HepG2 (cell line): Measurements from ENCODE around the gene GLI3. TPM values are rescaled to one million over a fixed set of nuclear protein-coding genes. Genes with fewer than 3 reads are reported as not detected.

Experiments
- CBFB ChIP-seq: sonication (generic); formaldehyde crosslinking; IDR thresholded peaks from 2 replicates; pipeline ENCODE4 v1.4.0; 2020; ENCODE audit warnings: missing genetic modification reagents
- FOXP1 ChIP-seq, 2 experiments: fragments of 450-650 bp in 1 of 2; IDR thresholded peaks; 2 replicates each; pipeline ENCODE4 v1.6.1; 2017 to 2018; ENCODE audit warnings: antibody characterized with exemption in 1 of 2
- HNF4A ChIP-seq: sonication (generic); formaldehyde crosslinking; IDR thresholded peaks from 2 replicates; pipeline ENCODE4 v1.4.0; 2020; ENCODE audit warnings: missing genetic modification reagents
- PITX1 ChIP-seq: sonication (generic); formaldehyde crosslinking; IDR thresholded peaks from 2 replicates; pipeline ENCODE4 v1.5.1; 2020; ENCODE audit warnings: mild to moderate bottlenecking, missing genetic modification reagents
- SOX13 ChIP-seq, 3 experiments: fragments of 450-650 bp in 1 of 3; sonication (generic) in 1 of 3; formaldehyde crosslinking in 1 of 3; IDR thresholded peaks in 2 of 3; conservative IDR thresholded peaks in 1 of 3; 2 replicates each; pipeline versions ENCODE4 v1.5.0 to v1.6.1; 2016 to 2020; ENCODE audit warnings: antibody characterized with exemption in 1 of 3, mild to moderate bottlenecking in 1 of 3, missing compliant biosample characterization in 1 of 3, missing genetic modification reagents in 1 of 3, moderate library complexity in 1 of 3
- TBX3 ChIP-seq: fragments of 450-650 bp; IDR thresholded peaks from 2 replicates; pipeline ENCODE4 v1.6.1; 2017; ENCODE audit warnings: antibody characterized with exemption, mild to moderate bottlenecking, inconsistent platforms, borderline replicate concordance
- ZNF143 ChIP-seq: sonication (generic); formaldehyde crosslinking; IDR thresholded peaks from 2 replicates; pipeline ENCODE4 v1.4.0; 2020; ENCODE audit warnings: missing genetic modification reagents
- ZNF20 ChIP-seq: sonication (generic); formaldehyde crosslinking; IDR thresholded peaks from 2 replicates; pipeline ENCODE4 v1.4.0; 2020; ENCODE audit warnings: mild to moderate bottlenecking, moderate library complexity, missing genetic modification reagents
- polyA plus RNA-seq, 8 experiments: library from polyadenylated mRNA; depleted of rRNA in 3 of 8; stranded (reverse) in 7 of 8; unstranded in 1 of 8; fragments of >200 nt; fragmentation: Illumina TruSeq in 4 of 8; extraction: Trizol in 4 of 8; gene quantifications; 2 replicates each; pipeline versions ENCODE4 v1.2.1 to v1.2.3, GENCODE V29; 2011 to 2016; ENCODE audit warnings: low read depth in 4 of 8, missing spikeins in 1 of 8, mixed read lengths in 1 of 8; ENCODE audit not compliant: insufficient read depth in 1 of 8
- total RNA-seq, 5 experiments: library from RNA; depleted of rRNA; stranded (reverse); fragments of >200 nt; fragmentation: Illumina TruSeq; extraction: Trizol; gene quantifications; 2 replicates each; pipeline ENCODE4 v1.2.3, GENCODE V29; 2016; ENCODE audit warnings: low read depth in 1 of 5
- TF ChIP-seq, protein P1 (sequence below), 2 experiments: sonication (generic) in 1 of 2; formaldehyde crosslinking in 1 of 2; IDR thresholded peaks; 2 replicates each; pipeline versions ENCODE4 v1.4.0 to v1.6.1; 2018 to 2020; ENCODE audit warnings: missing genetic modification reagents in 2 of 2, borderline replicate concordance in 1 of 2, low read depth in 1 of 2, mild to moderate bottlenecking in 1 of 2, missing biosample characterization in 1 of 2
- TF ChIP-seq, protein P2 (sequence below): sonication (generic); formaldehyde crosslinking; IDR thresholded peaks from 2 replicates; pipeline ENCODE4 v1.4.0; 2020; ENCODE audit warnings: mild to moderate bottlenecking, missing genetic modification reagents, borderline replicate concordance
- TF ChIP-seq, protein P3 (sequence below): sonication (generic); formaldehyde crosslinking; IDR thresholded peaks from 2 replicates; pipeline ENCODE4 v1.4.0; 2020; ENCODE audit warnings: mild to moderate bottlenecking, missing genetic modification reagents

The GLI3 gene
- total and polyA plus RNA-seq, 2 of the 13 experiments (the other 11 are each of a cell fraction or from before 2014, with no cell fraction given): not detected

DNA sequence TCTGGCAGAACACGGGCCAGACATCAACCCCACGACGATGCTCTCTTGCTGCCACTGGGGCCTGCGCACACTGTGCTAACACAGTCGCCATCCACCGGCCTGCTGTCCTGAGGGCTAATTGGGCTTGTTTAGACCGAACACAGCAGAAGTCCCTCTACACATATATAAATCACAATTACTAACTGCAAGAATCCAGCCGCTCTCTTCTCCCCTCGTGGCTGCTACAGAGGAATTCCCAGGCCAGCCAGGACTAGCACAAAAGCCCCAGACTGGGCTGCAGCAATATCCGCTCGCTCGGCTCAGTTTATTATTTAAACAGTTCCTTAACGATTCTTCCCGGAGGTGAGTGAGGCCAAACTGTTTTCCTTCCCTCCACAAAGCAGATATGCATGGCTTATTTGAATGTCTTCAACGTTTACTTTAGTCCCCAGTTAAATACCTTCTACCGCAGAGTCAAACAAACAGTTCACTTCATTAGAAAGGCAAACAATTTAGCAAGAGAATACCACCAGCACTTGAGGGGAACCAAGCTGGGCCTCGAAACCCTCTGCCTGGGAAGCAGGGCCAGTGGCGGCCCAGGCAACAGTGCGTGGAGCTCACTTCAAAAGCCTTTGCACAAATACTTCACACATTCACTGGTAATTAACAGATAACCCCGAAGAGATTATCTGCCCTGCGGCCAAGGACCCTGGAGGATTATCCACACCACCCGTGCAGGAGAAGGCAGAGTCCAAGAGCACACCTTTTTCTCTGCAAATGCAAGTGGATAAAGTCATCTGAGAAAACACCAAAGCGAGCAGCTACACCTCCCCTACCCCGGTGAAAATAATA, 145.3 kb downstream of the GLI3 start (continued):
- 0 out of 2 replicates have a peak, but pooled peaks have one; percentile 30 for TF ChIP-seq SOX13 (IDR thresholded peaks at IDR 0.05)
- peak in 1 of 2 experiments; percentile 36; a peak in 1 of 4 replicates for TF ChIP-seq SOX13 (CRISPR knock-in tag; conservative IDR thresholded peaks at IDR 0.05 in 1 of 2, IDR thresholded peaks at IDR 0.05 in 1 of 2)
- no peak for TF ChIP-seq FOXP1 (IDR thresholded peaks at IDR 0.05)
- TF ChIP-seq FOXP1 (CRISPR knock-in tag; IDR thresholded peaks at IDR 0.05): peak; percentile 25; the same call in 1 of the 2 replicates
- peak; percentile 92 for TF ChIP-seq TBX3
- TF ChIP-seq ZNF20 (CRISPR knock-in tag): no peak
- TF ChIP-seq CBFB: peak; percentile 94
- TF ChIP-seq PITX1: peak; percentile 59
- TF ChIP-seq, protein P1, sequence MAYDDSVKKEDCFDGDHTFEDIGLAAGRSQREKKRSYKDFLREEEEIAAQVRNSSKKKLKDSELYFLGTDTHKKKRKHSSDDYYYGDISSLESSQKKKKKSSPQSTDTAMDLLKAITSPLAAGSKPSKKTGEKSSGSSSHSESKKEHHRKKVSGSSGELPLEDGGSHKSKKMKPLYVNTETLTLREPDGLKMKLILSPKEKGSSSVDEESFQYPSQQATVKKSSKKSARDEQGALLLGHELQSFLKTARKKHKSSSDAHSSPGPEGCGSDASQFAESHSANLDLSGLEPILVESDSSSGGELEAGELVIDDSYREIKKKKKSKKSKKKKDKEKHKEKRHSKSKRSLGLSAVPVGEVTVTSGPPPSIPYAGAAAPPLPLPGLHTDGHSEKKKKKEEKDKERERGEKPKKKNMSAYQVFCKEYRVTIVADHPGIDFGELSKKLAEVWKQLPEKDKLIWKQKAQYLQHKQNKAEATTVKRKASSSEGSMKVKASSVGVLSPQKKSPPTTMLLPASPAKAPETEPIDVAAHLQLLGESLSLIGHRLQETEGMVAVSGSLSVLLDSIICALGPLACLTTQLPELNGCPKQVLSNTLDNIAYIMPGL (CRISPR knock-in tag; IDR thresholded peaks at IDR 0.05; ENCODE audit: borderline replicate concordance in 1 of 2, low read depth in 1 of 2): no peak
- TF ChIP-seq ZNF143 (CRISPR knock-in tag): no peak
- peak; percentile 43; the same call in 1 of the 2 replicates for TF ChIP-seq HNF4A (CRISPR knock-in tag)
- TF ChIP-seq, protein P2, sequence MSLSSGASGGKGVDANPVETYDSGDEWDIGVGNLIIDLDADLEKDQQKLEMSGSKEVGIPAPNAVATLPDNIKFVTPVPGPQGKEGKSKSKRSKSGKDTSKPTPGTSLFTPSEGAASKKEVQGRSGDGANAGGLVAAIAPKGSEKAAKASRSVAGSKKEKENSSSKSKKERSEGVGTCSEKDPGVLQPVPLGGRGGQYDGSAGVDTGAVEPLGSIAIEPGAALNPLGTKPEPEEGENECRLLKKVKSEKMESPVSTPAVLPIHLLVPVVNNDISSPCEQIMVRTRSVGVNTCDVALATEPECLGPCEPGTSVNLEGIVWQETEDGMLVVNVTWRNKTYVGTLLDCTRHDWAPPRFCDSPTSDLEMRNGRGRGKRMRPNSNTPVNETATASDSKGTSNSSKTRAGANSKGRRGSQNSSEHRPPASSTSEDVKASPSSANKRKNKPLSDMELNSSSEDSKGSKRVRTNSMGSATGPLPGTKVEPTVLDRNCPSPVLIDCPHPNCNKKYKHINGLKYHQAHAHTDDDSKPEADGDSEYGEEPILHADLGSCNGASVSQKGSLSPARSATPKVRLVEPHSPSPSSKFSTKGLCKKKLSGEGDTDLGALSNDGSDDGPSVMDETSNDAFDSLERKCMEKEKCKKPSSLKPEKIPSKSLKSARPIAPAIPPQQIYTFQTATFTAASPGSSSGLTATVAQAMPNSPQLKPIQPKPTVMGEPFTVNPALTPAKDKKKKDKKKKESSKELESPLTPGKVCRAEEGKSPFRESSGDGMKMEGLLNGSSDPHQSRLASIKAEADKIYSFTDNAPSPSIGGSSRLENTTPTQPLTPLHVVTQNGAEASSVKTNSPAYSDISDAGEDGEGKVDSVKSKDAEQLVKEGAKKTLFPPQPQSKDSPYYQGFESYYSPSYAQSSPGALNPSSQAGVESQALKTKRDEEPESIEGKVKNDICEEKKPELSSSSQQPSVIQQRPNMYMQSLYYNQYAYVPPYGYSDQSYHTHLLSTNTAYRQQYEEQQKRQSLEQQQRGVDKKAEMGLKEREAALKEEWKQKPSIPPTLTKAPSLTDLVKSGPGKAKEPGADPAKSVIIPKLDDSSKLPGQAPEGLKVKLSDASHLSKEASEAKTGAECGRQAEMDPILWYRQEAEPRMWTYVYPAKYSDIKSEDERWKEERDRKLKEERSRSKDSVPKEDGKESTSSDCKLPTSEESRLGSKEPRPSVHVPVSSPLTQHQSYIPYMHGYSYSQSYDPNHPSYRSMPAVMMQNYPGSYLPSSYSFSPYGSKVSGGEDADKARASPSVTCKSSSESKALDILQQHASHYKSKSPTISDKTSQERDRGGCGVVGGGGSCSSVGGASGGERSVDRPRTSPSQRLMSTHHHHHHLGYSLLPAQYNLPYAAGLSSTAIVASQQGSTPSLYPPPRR (CRISPR knock-in tag): peak; percentile 96
- TF ChIP-seq, protein P3, sequence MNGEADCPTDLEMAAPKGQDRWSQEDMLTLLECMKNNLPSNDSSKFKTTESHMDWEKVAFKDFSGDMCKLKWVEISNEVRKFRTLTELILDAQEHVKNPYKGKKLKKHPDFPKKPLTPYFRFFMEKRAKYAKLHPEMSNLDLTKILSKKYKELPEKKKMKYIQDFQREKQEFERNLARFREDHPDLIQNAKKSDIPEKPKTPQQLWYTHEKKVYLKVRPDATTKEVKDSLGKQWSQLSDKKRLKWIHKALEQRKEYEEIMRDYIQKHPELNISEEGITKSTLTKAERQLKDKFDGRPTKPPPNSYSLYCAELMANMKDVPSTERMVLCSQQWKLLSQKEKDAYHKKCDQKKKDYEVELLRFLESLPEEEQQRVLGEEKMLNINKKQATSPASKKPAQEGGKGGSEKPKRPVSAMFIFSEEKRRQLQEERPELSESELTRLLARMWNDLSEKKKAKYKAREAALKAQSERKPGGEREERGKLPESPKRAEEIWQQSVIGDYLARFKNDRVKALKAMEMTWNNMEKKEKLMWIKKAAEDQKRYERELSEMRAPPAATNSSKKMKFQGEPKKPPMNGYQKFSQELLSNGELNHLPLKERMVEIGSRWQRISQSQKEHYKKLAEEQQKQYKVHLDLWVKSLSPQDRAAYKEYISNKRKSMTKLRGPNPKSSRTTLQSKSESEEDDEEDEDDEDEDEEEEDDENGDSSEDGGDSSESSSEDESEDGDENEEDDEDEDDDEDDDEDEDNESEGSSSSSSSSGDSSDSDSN (CRISPR knock-in tag): no peak; the same call in 1 of the 2 replicates
